Measurements from ENCODE around the gene DHRS12.

DNA sequence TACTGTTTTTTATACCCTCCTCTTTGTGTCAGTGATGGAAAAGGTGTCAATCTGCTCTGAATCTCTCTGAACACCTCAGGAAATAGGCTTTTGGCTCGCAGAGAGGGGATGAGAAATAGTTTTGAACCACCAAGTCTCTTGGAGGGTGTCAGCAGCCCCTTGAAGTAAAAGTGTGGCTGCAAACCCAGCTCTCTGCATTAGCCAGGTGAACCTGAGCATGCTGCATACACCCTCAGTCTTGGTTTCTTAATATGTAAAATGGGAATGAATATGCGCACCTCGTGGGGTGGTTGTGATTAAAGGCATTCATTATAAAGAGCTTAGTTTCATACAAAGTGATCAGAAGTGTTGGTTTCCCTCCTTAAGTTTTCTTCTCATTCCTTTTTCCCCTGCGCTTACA is 1.4 kb upstream of the DHRS12 start:
- TF ChIP-seq CTCF (conservative IDR thresholded peaks at IDR 0.05 in 1 of 2, IDR thresholded peaks at IDR 0.05 in 1 of 2; ENCODE audit: extremely low read depth in 1 of 2, insufficient read depth in 1 of 2, low read depth in 1 of 2, low read length in 2 of 2) (no peak), EZH2 (IDR thresholded peaks at IDR 0.05; ENCODE audit: borderline replicate concordance, low read length) (no peak)

Measured in mammary epithelial cell (primary cell).